Retina (tissue), 1 donor: ENCODE results near the gene CRACDL.
"Not testable (repeated sequence)": the region's sequence is repeated elsewhere in the genome, so short reads cannot be mapped to it uniquely, and the experiment has no call there.

Experiments
- DNase-seq: peaks from one replicate; pipeline ENCODE4 v3.0.0-alpha.2; 2016

CRACDL gene

GRCh38 chr2:98903767-98904485 is 32.1 kb downstream of the CRACDL start:
- DNase-seq: no peak

GRCh38 chr2:98903064-98903355 is 33.0 kb downstream of the CRACDL start:
- no peak for DNase-seq

GRCh38 chr2:98902209-98903063 is 33.6 kb downstream of the CRACDL start:
- no peak for DNase-seq

- DNase-seq: no peak
These were observed 34.3 kb downstream of the CRACDL start for GRCh38 chr2:98901702-98902101.

- DNase-seq: no peak
These were observed 34.7 kb downstream of the CRACDL start for GRCh38 chr2:98901291-98901690.

DNA sequence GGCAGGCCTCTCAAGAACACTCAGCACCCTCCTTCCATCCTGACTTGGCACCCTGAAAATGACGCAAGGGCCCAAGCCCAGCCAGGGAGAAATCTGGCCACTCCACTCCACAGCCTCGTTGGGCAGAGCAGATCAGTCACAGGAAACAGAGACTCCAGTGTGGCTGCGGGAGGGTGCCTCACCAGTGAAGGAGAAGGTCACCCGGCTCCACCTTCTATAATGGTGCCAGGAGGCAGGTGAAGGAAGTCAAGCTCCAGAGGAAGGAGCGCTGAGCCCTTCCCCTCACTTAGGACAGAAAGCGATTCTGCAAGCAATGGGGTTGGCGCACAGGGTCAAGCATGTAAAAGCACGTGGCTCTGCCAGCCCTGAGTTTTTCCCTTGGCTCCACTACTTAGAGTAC is 35.3 kb downstream of the CRACDL start:
- no peak for DNase-seq

GRCh38 chr2:98899703-98900078 is 36.3 kb downstream of the CRACDL start:
- not testable (repeated sequence) for DNase-seq

DNA sequence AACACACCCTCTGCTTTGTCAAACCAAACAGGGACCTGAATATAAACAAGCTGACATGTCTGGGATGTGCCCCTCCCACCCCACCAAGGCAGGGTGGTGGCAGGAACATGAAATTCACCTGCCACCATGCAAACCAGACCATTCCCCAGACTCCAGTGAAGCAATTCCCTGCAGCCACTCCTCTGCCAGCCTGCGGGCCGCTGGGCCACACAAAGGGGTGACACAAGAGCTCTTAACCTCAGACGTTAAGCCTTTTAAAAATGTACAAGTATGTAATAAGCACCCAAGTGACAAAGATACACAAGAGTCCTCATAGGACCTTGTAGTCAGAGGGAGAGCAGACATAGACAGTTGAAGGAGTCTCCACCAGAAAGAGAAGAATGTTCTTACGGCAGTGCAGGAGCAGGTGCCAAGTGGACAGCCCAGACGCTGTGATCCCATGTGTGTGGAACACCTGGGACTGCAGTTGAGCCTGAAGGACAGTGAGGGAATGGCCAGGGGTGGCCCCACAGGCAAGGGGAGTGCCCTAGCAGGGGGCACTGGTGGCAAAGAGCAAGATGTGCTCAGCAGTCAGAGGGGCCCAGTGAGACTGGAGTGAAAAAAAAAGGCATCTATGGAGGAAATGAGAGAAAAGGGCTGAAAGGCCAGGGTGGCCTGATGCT is 36.9 kb downstream of the CRACDL start:
- DNase-seq: no peak

- no peak for DNase-seq
These were observed 37.6 kb downstream of the CRACDL start for GRCh38 chr2:98898423-98898841.

DNA sequence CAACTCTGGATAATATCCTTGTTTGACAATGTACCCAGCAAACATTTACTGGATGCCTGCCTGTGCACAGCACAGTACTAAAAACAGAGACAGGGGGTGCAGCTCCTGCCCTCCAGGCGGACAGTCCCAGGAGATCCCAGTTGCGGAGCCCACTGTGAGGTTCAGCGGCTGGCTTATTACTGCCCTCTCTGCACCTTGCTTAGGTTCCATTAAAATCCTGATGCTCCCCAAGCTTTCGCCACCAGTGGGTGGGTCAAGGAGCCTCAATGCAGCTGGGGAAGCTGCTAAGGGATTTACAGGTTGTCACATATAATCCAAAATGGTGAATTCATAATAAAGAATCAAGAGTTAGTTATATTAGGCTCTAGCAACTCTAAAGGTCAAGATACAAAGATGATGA is 38.3 kb downstream of the CRACDL start:
- DNase-seq: no peak

- DNase-seq: no peak
These were observed 39.1 kb downstream of the CRACDL start for GRCh38 chr2:98896944-98897343.

DNA sequence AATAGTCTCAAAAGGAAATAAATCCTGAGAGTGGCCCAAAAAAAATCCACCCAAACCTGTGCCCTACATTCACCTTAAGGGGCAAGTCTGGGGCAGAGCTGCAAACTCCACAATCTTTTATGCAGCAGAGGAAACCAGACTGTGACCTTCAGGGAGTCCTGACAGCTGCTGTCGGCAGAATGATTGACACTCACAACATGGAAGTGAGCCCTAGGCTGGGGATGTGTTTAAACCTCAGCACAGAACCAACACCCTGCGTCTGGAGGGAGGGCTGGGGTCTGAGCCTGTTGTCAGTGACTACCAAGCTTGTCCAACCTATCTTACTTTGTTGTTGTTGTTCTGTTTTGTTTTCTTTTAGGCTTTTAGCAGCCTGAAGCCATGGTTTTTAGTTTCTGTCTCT is 39.6 kb downstream of the CRACDL start:
- DNase-seq: no peak

DNA sequence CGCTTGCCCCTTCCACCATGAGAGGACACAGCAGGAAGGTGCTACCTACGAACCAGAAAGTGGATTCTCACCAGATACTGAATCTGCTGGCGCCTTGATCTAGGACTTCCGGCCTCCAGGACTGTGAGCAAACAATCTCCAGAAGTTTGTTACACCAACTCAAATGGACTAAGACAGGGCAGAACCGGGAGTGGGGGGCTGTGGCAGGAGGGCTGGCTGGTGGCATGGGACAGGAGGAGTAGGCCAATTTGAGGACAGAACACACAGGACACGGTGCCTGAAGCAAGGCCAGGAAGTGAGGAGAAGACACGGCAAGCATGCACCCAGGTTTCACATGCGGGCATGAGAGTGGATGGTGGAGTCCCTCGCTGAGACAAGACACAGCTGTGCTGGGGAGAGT is 40.1 kb downstream of the CRACDL start:
- DNase-seq: no peak

DNA sequence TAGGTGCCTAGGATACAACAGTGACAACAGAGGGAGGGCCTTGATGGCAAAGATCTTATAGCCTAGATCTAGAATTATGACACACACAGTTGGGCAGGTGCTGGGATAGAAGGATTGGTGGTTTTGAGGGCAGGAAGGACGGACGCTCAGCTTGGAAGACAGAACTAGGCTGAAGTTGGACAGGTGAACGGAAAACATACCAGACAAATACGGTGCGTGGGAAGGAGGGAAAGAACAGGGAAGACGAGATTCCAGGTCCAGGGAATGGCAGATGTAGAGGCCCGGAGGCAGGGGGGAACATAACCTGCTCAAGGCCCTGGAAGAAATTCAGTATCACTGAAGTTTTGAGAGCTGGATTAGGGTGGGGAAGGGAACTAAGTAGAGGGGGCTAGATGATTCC is 40.8 kb downstream of the CRACDL start:
- no peak for DNase-seq

- no peak for DNase-seq
These were observed 41.6 kb downstream of the CRACDL start for GRCh38 chr2:98894331-98895000.

DNA sequence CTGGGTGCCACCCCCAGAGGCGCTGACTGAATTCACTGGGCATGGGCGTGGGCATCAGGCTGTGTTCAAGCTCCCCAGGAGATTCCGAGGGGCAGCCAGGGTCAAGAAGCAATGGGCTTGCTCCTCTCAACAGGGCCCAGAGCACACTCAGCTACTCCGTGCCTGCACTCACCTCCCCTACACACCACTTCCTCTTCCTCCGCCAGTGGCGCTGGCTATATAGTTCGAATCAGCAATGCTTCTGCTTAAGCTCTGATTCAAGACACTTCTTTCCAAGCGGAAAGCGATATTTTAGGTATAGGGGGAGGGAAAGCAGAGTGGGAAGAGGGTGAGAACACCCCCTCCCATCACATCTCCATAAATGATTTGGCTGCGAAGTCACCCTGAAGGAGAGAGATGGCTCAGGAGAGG is 42.1 kb downstream of the CRACDL start:
- no peak for DNase-seq

DNA sequence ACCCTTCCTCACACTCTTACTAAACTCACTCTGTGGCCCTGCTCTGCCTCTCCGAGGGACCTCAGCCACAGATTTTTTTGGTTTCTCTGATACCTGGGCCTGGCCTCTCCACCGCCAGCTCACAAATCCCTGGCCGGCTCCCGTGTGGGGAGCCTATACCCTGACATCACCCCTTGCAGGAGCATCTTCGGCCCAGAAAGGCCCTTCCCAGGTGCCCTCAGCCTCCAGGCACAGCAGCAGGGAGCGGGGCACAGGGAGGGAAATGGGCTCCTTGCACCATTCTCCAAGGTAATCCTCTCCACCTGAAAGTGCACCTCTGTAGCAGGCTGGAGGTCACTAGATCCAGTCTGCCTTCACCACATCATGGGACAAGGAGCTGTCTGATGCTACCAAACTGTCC is 43.2 kb downstream of the CRACDL start:
- no peak for DNase-seq

DNA sequence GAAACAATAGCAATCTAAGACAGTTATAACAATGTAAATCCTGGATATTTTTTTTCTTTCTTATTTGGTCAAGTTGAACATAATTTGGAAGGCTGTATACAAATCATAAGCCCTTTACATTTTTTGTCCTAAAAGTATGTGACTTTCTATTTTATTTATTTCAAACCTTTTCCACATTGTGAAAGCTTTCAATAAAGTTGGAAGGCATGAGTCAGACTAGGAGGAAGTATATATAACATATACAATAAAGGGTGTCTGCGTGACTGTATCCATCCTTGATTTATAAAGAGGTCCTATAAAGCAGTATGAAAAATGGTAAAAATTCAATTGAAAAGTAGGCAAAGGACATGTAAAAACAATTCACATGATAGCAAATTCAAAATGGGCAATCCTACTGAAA is 44.4 kb downstream of the CRACDL start:
- DNase-seq: no peak

GRCh38 chr2:98886066-98886554 is 49.9 kb downstream of the CRACDL start:
- no peak for DNase-seq

DNA sequence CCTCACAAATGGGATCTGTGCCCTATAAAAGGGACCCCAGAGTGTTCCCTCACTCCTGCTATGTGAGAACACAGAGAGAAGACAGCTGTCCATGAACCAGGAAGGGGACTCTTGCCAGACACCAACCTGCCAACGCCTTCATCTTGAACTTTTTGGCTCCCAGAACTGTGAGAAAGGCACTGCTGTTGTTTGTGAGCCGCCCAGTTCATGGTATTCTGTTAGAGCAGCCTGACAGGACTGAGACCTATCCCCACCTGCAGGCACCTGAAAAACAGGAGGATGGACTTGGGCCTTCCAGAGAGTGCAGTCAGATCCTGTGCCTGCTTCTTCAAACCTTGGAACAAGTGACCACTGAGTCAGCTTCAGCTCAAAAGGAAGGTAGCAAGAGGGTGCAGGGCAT is 51.4 kb downstream of the CRACDL start:
- DNase-seq: no peak

DNA sequence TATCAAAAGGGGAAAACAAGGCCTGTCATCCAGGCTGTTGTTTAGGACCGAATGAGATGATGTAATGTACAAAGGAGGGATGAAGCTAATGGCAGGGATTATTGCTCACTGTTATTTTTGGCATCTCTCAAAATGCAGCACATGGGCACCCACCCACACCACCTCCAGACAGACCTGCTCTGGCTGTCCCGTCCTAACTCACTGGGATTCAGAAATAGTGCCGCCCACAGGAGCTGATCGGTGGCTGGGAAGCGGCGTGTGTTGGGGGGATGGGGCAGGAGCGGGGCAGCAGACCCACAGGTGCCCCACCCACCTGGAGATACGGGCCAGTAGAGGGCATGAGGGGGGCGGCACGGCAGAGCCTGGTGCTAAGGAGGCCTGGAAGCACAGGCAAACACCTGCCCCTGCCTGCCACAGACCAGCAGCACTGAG is 52.2 kb downstream of the CRACDL start:
- DNase-seq: no peak

- no peak for DNase-seq
These were observed 52.9 kb downstream of the CRACDL start for GRCh38 chr2:98882971-98883779.
